Measurements from ENCODE around the gene VWA1. TPM values are rescaled to one million over a fixed set of nuclear protein-coding genes. Genes with fewer than 3 reads are reported as not detected.

VWA1 gene
- total and polyA plus RNA-seq, 4 donors: 51.7 to 94.3 (median 69.1) TPM

DNA sequence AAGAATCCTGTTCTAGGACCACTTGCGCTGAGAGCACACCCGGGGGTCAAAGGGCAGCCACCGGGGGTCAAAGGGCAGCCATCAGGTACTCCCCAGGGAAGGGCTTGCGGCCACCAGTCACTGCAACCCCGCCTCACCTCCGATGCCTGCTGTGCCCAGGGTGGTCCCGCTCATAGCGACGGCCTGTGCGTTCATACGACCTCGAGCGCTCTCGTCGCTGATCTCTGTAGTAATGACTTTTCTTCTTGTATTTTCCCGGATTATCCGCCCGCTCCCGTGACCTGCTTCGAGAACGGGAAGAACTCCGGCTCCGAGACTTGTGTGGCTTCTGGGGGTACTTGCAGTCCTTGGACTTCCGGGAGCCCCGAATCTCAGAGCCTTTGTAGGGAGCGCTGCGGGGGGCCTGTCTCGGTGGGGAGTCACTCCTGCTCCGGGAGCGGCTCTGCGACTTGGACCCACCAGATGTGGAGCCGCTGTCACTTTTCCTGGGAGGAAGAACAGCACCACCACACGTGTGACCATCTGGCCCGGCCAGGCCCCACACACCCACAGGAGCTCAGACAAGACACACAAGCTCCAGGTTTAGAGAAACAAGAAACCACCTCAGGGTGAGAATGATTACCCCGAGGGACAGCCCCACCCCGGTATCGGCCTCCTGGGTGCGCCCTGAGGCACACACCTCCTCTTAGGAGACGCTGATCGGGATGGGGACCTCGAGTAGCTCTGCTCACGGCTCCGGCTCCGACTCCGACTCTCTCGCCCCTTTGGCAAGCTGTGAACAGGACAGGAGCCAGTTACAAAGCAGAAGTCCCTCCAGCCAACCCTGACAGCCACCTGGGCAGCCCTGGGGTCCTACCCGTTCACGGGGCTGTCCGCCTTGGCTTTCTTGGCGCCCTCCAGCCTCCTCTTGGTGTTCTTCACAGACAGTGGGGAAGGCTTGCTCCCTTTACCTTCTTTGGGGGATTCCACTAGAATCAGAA is 48.1 kb upstream of the VWA1 start:
- Histone ChIP-seq H3K9me3 (ENCODE audit: control insufficient read depth in 4 of 4, insufficient read depth in 3 of 4, low read length in 3 of 4) (peaks cover 0 to 2% (median 0%) of the 10 kb centered on the region in 4 donors), H3K27me3 (ENCODE audit: control insufficient read depth in 3 of 3, insufficient read depth in 3 of 3, low read length in 2 of 3) (no peaks in the 10 kb centered on the region), H3K4me3 (no peak overlapping the region), H3K36me3 (ENCODE audit: control insufficient read depth in 4 of 4, insufficient read depth in 4 of 4, low read length in 4 of 4) (peaks cover 26 to 54% (median 36%) of the 10 kb centered on the region in 4 donors), H3K4me1 (ENCODE audit: control insufficient read depth in 5 of 5, insufficient read depth in 5 of 5, low read length in 5 of 5) (peaks cover 0 to 7% (median 0%) of the 10 kb centered on the region in 5 donors), H3K9ac (ENCODE audit: insufficient read depth in 1 of 2, low read length in 2 of 2) (no peak overlapping the region), H3K27ac (ENCODE audit: low read depth in 1 of 2, low read length in 1 of 2) (no peak overlapping the region)
- DNase-seq: no peak
- TF ChIP-seq, protein P1, sequence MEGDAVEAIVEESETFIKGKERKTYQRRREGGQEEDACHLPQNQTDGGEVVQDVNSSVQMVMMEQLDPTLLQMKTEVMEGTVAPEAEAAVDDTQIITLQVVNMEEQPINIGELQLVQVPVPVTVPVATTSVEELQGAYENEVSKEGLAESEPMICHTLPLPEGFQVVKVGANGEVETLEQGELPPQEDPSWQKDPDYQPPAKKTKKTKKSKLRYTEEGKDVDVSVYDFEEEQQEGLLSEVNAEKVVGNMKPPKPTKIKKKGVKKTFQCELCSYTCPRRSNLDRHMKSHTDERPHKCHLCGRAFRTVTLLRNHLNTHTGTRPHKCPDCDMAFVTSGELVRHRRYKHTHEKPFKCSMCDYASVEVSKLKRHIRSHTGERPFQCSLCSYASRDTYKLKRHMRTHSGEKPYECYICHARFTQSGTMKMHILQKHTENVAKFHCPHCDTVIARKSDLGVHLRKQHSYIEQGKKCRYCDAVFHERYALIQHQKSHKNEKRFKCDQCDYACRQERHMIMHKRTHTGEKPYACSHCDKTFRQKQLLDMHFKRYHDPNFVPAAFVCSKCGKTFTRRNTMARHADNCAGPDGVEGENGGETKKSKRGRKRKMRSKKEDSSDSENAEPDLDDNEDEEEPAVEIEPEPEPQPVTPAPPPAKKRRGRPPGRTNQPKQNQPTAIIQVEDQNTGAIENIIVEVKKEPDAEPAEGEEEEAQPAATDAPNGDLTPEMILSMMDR (IDR thresholded peaks at IDR 0.05; ENCODE audit: control extremely low read depth, extremely low read depth): no peak
- no peak for ATAC-seq (ENCODE audit: insufficient read depth, low FRiP score)
- 97 to 98% methylated on average over 50 of the region's 50 CpGs for WGBS, 2 donors

DNA sequence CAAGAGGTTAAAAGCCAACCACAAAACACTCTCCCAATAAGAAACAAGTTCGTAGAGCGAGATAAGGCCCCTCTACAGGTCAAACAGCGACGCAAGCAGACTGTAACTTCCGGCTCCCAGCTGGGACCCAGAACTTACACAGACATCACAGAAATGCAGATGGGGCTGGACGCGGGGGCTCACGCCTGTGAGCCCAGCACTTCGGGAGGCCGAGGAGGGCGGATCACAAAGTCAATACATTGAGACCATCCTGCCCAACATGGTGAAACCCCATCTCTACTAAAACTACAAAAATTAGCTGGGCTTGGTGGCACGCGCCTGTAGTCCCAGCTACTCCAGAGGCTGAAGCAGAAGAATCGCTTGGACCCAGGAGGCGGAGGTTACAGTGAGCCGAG is 47.4 kb upstream of the VWA1 start:
- no peaks in the 10 kb centered on the region for H3K27me3 ChIP-seq (ENCODE audit: control insufficient read depth in 3 of 3, insufficient read depth in 3 of 3, low read length in 2 of 3)
- ATAC-seq (ENCODE audit: insufficient read depth, low FRiP score): no peak
- peaks cover 0 to 5% (median 0%) of the 10 kb centered on the region in 5 donors for H3K4me1 ChIP-seq (ENCODE audit: control insufficient read depth in 5 of 5, insufficient read depth in 5 of 5, low read length in 5 of 5)
- no peak for DNase-seq
- TF ChIP-seq, protein P1 (IDR thresholded peaks at IDR 0.05; ENCODE audit: control extremely low read depth, extremely low read depth): no peak
- H3K4me3 ChIP-seq: no peak overlapping the region
- H3K9ac ChIP-seq (ENCODE audit: insufficient read depth in 1 of 2, low read length in 2 of 2): no peak overlapping the region
- no peak overlapping the region for H3K27ac ChIP-seq (ENCODE audit: low read depth in 1 of 2, low read length in 1 of 2)
- H3K9me3 ChIP-seq (ENCODE audit: control insufficient read depth in 4 of 4, insufficient read depth in 3 of 4, low read length in 3 of 4): peaks cover 0 to 2% (median 0%) of the 10 kb centered on the region in 4 donors
- peaks cover 33 to 61% (median 43%) of the 10 kb centered on the region in 4 donors for H3K36me3 ChIP-seq (ENCODE audit: control insufficient read depth in 4 of 4, insufficient read depth in 4 of 4, low read length in 4 of 4)
- WGBS, 2 donors: 96 to 99% methylated on average over 16 of the region's 16 CpGs

DNA sequence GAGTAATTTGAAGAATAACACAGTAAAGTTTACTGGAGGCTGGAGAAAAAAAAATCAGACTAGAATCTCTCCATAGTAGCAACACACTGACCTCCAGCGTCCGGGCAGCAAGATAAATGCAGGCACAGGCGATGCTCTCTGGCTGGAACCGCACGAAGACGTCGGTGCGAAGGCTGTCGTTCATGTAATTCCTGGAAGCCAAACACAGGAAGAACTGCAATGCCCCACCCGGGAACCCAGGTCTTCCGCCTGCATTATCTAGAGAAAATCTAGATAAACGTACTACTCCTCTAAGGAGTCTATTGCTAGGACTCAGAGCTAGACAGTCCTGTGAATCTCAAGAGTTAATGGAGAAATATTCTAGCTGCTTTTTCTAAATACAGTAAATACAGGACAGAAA is 44.8 kb upstream of the VWA1 start:
- peaks cover 0 to 2% (median 0%) of the 10 kb centered on the region in 4 donors for H3K9me3 ChIP-seq (ENCODE audit: control insufficient read depth in 4 of 4, insufficient read depth in 3 of 4, low read length in 3 of 4)
- peaks cover 0 to 5% (median 0%) of the 10 kb centered on the region in 5 donors for H3K4me1 ChIP-seq (ENCODE audit: control insufficient read depth in 5 of 5, insufficient read depth in 5 of 5, low read length in 5 of 5)
- TF ChIP-seq, protein P1 (IDR thresholded peaks at IDR 0.05; ENCODE audit: control extremely low read depth, extremely low read depth): no peak
- no peak overlapping the region for H3K9ac ChIP-seq (ENCODE audit: insufficient read depth in 1 of 2, low read length in 2 of 2)
- H3K27me3 ChIP-seq (ENCODE audit: control insufficient read depth in 3 of 3, insufficient read depth in 3 of 3, low read length in 2 of 3): no peaks in the 10 kb centered on the region
- H3K36me3 ChIP-seq (ENCODE audit: control insufficient read depth in 4 of 4, insufficient read depth in 4 of 4, low read length in 4 of 4): peaks cover 44 to 75% (median 58%) of the 10 kb centered on the region in 4 donors
- no peak overlapping the region for H3K4me3 ChIP-seq
- H3K27ac ChIP-seq (ENCODE audit: low read depth in 1 of 2, low read length in 1 of 2): no peak overlapping the region
- no peak for ATAC-seq (ENCODE audit: insufficient read depth, low FRiP score)
- DNase-seq: no peak
- WGBS, 2 donors: 79 to 86% methylated on average over 12 of the region's 12 CpGs

All from lung (tissue), 12 donors.